ENCODE data around the gene CIZ1. TPM values are rescaled to one million over a fixed set of nuclear protein-coding genes. Genes with fewer than 3 reads are reported as not detected.
"Not testable (repeated sequence)": the region's sequence is repeated elsewhere in the genome, so short reads cannot be mapped to it uniquely, and the experiment has no call there.

Gene CIZ1
- total RNA-seq, 1 donor = 75.7 TPM

GRCh38 chr9:128149951-128150593 is 41.3 kb downstream of the CIZ1 start:
- DNase-seq (ENCODE audit: low read depth in 2 of 3, low spot score in 2 of 3) = peak in 2 of 3 donors; percentile 62 to 83

GRCh38 chr9:128149001-128149701 is 42.2 kb downstream of the CIZ1 start, which contains the start of gene LCN2:
TSS of gene LCN2 (plus strand) at chr9:128149453. CDS start at chr9:128149526, 73 bp downstream.
- DNase-seq (ENCODE audit: low read depth in 2 of 3, low spot score in 2 of 3) = no peak

GRCh38 chr9:128148509-128149000 is 42.8 kb downstream of the CIZ1 start:
- no peak for DNase-seq (ENCODE audit: low read depth in 2 of 3, low spot score in 2 of 3)

- no peak for DNase-seq (ENCODE audit: low read depth in 2 of 3, low spot score in 2 of 3)
These were observed 44.7 kb downstream of the CIZ1 start for GRCh38 chr9:128146591-128147120.

GRCh38 chr9:128145951-128146351 is 45.4 kb downstream of the CIZ1 start:
- DNase-seq (ENCODE audit: low read depth in 2 of 3, low spot score in 2 of 3) = no peak

GRCh38 chr9:128145536-128145935 is 45.8 kb downstream of the CIZ1 start:
- no peak for DNase-seq (ENCODE audit: low read depth in 2 of 3, low spot score in 2 of 3)

GRCh38 chr9:128144239-128145181 is 46.9 kb downstream of the CIZ1 start:
- no peak for DNase-seq (ENCODE audit: low read depth in 2 of 3, low spot score in 2 of 3)

GRCh38 chr9:128143525-128144238 is 47.7 kb downstream of the CIZ1 start:
- no peak for DNase-seq (ENCODE audit: low read depth in 2 of 3, low spot score in 2 of 3)

GRCh38 chr9:128142596-128142995 is 48.8 kb downstream of the CIZ1 start:
- DNase-seq (ENCODE audit: low read depth in 2 of 3, low spot score in 2 of 3) = no peak

- no peak for DNase-seq (ENCODE audit: low read depth in 2 of 3, low spot score in 2 of 3)
These were observed 49.3 kb downstream of the CIZ1 start for GRCh38 chr9:128142061-128142460.

- no peak for DNase-seq (ENCODE audit: low read depth in 2 of 3, low spot score in 2 of 3)
These were observed 49.8 kb downstream of the CIZ1 start for GRCh38 chr9:128141604-128142003.

GRCh38 chr9:128139621-128140020 is 51.8 kb downstream of the CIZ1 start:
- DNase-seq (ENCODE audit: low read depth in 2 of 3, low spot score in 2 of 3) = no peak

- DNase-seq (ENCODE audit: low read depth in 2 of 3, low spot score in 2 of 3) = no peak
These were observed 53.4 kb downstream of the CIZ1 start for GRCh38 chr9:128138001-128138400.

- no peak for DNase-seq (ENCODE audit: low read depth in 2 of 3, low spot score in 2 of 3)
These were observed 54.3 kb downstream of the CIZ1 start for GRCh38 chr9:128136816-128137793.

GRCh38 chr9:128135561-128135960 is 55.8 kb downstream of the CIZ1 start:
- DNase-seq (ENCODE audit: low read depth in 2 of 3, low spot score in 2 of 3) = not testable (repeated sequence)

- not testable (repeated sequence) for DNase-seq (ENCODE audit: low read depth in 2 of 3, low spot score in 2 of 3)
These were observed 59.2 kb downstream of the CIZ1 start for GRCh38 chr9:128132139-128132538.

- not testable (repeated sequence) for DNase-seq (ENCODE audit: low read depth in 2 of 3, low spot score in 2 of 3)
These were observed 60.0 kb downstream of the CIZ1 start for GRCh38 chr9:128131346-128131745.

- not testable (repeated sequence) for DNase-seq (ENCODE audit: low read depth in 2 of 3, low spot score in 2 of 3)
These were observed 60.7 kb downstream of the CIZ1 start for GRCh38 chr9:128130651-128131050.
